D341Med (cell line): ENCODE results near the gene FAT4.

Experiments
- DNase-seq: peaks from one replicate; pipeline ENCODE4 v3.0.0; 2012; ENCODE audit warnings: low spot score

FAT4 gene

GRCh38 chr4:125314676-125315575 is at the start of gene FAT4:
Gene FAT4 (plus strand): TSS chr4:125314955. CDS start chr4:125316412, 1,457 bp downstream.
- peak; percentile 89 for DNase-seq

GRCh38 chr4:125265846-125266245 is 48.9 kb upstream of the FAT4 start:
- DNase-seq, result no peak

- DNase-seq, result no peak
Measured at GRCh38 chr4:125266901-125267604, 47.7 kb upstream of the FAT4 start.

- DNase-seq, result no peak
Measured at GRCh38 chr4:125267630-125268029, 47.1 kb upstream of the FAT4 start.

- no peak for DNase-seq
Measured at GRCh38 chr4:125268068-125268755, 46.5 kb upstream of the FAT4 start.

- DNase-seq, result no peak
Measured at GRCh38 chr4:125276811-125277210, 37.9 kb upstream of the FAT4 start.

- DNase-seq, result no peak
Measured at GRCh38 chr4:125277790-125278189, 37.0 kb upstream of the FAT4 start.

- no peak for DNase-seq
Measured at GRCh38 chr4:125280892-125281403, 33.8 kb upstream of the FAT4 start.

GRCh38 chr4:125283707-125284279 is 31.0 kb upstream of the FAT4 start:
- DNase-seq, result no peak

- no peak for DNase-seq
Measured at GRCh38 chr4:125297116-125297515, 17.6 kb upstream of the FAT4 start.

GRCh38 chr4:125303058-125303457 is 11.7 kb upstream of the FAT4 start:
- no peak for DNase-seq

GRCh38 chr4:125303821-125304220 is 10.9 kb upstream of the FAT4 start:
- DNase-seq, result no peak

- DNase-seq, result no peak
Measured at GRCh38 chr4:125306112-125306511, 8.6 kb upstream of the FAT4 start.

GRCh38 chr4:125306533-125306932 is 8.2 kb upstream of the FAT4 start:
- no peak for DNase-seq

- DNase-seq, result no peak
Measured at GRCh38 chr4:125311503-125311902, 3.3 kb upstream of the FAT4 start.

GRCh38 chr4:125313497-125313896 is 1.3 kb upstream of the FAT4 start:
- DNase-seq, result peak; percentile 52

- peak; percentile 26 for DNase-seq
Measured at GRCh38 chr4:125313989-125314667, 627 bp upstream of the FAT4 start.

- DNase-seq, result peak; percentile 77
Measured at GRCh38 chr4:125315576-125316400, 1.0 kb downstream of the FAT4 start.

- DNase-seq, result peak; percentile 48
Measured at GRCh38 chr4:125316401-125316790, 1.6 kb downstream of the FAT4 start.

GRCh38 chr4:125316791-125317524 is 2.2 kb downstream of the FAT4 start:
- peak; percentile 55 for DNase-seq
